ENCODE measurements around the gene LGALS12.
A peak's percentile ranks its signal among the peaks of the same experiment; 100 is the strongest.
"Not testable (repeated sequence)": the region's sequence is repeated elsewhere in the genome, so short reads cannot be mapped to it uniquely, and the experiment has no call there.

The LGALS12 gene

DNA sequence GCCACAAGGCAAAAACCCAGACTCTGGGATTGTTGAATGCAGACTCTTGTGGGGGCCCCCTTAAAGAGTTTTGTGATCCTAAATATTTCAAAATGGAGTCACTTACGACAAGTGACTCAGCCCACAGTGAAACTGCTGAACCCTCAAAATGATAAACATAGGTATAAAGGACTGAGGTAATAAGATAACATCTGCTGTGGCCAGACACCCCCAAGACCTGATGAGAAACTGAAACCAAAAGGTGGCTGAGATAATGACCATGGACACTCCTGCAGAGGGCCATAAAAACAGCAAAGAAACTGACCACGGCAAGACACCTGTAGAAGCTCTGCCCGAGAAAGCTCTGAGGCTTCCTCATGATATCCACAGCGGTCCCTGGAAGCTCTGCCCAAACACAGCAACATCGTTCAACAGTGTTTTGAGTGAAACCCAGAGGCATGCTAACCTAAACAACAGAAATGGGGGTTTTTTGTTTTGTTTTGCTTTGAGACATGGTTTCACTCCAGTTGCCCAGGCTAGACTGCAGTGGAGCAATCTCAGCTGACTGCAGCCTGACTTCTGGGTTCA is 29.1 kb downstream of the LGALS12 start:
- no peak for DNase-seq

DNA sequence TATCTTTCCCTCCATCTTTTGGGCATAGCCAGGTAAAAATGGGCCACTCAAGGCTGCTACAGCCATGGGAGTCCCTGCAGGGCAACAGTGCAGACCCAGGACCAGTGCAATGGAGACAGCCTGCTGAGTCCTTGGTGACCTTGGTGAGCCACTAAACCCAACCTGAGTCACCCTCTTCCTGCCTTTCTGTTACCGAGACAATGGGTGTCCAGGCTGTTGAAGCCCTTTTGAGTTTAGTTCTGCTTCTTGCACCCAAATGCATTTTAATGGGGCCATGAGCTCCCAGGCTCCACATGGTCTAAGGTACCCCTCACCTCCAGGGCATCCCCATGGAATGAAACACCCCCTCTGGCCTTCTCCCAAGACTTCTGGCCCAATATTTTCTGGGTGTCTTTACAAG is 29.9 kb downstream of the LGALS12 start:
- no peak for DNase-seq

DNA sequence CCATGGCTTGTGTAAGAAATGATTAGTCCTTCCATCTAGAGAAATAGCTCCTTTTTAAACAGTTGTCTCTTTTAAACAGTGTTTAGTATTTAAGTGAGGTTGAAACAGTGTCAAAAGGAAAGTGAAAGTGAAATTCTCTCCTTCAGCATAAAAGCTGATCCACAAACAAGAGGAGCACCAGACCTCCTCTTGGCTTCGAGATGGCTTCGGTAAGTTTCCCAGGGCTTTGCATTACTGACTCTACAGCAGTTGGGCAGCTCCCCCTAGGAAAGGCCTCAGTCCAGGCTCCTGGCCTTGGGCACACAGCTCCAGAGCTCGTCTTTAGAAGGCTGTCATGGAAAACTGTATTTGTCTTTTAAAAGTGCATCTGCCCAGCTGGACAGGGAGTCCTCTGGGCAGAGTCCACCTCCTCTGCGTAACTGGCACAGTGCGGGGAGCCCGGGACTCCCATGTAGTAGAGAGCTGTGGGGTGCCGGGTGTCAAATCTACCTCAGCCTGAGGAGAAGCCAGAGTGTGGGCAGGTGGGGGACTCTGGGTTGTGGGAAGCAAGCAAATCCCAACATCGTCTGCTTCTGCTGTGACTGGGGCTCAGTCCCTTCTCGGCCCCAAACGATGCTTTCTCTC is 30.9 kb downstream of the LGALS12 start, which contains the start of gene PLAAT4:
PLAAT4 (plus strand) TSS at position 140 of the 624 bp plus-strand sequence; CDS start at position 201, 61 bp downstream.
- no peak for DNase-seq

DNA sequence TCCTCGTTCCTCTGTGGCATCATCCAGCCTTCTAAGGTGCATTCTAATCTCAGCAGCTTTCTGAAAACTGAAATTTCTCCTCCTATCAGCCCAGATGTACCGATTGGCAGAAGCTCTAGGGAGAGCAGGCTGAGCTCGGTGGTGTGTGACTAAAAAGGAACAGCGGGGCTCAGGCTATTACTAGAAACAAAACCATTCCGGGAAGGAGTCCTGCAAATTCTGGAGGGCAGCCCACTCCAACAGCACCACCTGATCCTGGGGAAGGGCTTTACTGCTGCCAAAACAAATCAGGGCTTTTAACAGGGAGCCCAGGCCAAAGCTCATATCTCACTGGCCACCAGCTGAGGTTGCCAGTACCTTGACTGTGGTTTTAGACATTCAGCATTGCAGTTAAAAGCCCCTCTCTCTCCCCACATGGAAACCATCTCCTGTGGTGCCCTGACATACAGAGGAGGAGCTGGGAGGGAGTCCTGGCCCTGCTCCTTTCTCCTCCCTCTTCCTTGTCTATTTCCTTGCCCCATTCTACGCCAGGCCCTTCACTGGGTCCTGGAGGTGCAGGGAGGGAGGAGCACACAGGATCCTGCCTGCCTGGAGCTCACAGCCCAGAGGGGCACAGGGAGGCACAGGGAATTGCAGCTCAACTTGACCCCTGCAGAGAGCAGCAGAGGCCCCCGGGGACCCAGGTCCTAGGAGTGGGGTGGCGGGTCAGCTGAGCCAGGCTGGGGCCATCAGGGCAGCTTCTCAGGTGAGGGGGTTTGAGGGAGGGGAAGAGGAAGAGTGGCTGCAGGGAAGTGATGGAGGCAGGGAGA is 31.6 kb downstream of the LGALS12 start:
- DNase-seq: peak; percentile 38

DNA sequence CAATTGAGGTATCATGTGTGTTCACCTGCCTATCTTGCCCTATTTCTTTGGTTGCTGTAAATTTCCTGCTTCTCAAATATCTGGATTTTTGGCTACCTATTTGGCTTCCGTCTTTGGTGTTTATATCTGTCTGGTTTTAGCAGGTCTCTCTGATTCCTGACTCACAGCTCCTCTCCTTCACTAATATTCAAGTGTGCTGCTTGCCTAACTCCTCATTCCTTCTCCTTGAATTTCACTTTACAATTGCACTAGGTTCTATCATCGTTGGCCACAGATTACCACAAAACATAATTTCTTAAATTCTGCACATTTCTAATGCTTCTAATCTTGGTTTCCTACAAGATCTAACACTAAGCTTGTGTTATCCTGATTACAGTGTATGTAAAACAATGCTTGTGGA is 36.6 kb downstream of the LGALS12 start:
- DNase-seq: not testable (repeated sequence)

DNA sequence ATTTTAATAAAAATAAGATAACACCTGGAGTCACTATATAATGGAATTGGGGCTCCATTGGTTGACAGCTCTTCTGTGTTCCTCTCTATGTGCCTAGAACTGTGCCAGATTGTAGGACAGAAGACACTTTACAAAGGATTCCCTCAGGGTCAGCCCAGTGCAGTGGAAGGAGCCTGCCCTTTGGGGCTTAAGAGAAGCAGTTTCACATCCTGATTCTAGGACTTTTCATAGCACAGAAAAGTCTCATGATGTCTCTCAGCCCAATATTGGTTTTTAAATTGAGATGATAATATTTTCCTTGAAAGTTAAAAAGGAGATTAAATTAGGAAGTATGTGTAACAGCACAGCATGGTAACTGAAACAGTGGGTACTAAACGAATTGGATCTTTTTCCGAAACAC is 37.8 kb downstream of the LGALS12 start:
- no peak for DNase-seq

DNA sequence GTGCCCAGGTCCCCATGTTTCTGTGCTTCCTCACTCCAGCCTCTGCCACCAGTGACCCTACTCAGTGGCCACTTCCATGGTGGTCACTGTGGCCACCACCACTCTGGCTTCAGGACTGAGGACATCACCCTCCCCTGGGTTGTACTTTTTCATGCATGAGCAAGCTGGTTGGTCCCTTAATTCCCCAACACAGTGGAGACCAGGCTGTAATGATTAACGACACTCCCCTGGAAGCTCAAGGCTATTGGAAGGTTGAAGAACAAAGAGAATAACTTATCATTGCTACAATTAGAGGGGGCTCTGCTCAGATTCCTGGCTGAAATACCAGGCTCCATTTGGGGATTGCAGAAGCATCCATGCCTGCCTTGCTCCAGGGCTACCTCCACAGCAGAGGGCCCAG is 41.2 kb downstream of the LGALS12 start:
- DNase-seq: no peak

DNA sequence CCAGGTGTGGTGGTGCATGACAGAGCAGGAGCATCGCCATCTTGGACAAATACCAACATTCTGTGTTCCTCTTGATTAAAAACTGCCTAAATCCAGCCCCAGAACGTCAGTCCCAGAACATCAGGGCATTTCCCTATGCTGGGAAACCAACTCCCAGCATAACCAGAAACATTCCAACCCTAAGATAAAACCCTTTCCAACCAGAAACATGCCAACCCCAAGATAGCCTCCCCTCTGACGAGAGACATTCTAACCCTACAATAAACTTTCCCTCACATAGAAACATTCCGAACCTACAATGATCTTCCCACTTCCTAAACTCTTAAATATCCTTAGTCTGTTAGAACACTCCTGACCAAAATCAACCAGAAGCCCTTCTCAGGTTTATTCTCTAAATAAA is 42.3 kb downstream of the LGALS12 start:
- no peak for DNase-seq

DNA sequence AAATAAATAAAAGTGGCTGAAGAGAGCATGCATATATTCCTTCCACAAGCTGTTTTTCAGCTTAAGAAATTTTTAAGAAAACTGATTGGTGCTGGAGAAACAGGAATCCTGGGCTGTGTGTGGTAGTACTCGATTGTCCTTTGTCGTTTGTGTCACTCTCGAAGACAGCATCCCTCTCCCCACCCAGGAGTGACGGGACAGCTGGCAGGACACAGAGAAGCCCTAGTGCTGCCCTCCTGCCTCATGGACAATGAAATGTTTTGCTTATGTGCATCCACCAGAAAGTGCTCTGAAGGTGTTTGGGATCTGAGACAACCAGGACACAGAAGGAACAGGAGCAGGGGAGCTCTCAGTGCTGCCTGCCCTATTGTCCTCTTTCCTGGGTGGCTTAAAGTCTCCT is 43.5 kb downstream of the LGALS12 start:
- no peak for DNase-seq

DNA sequence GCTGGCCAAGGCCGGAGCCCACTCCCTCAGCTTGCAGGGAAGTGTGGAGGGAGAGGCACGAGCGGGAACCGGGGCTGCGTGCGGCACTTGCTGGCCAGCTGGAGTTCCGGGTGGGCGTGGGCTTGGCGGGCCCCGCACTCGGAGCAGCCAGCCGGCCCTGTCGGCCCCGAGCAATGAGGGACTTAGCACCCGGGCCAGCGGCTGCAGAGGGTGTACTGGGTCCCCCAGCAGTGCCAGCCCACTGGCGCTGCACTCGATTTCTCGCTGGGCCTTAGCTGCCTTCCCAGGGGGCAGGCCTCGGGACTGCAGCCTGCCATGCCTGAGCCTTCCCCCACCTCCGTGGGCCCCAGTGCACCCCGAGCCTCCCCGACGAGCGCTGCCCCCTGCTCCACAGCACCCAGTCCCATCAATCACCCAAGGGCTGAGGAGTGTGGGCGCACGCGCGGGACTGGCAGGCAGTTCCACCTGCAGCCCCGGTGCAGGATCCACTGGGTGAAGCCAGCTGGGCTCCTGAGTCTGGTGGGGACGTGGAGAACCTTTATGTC is 44.3 kb downstream of the LGALS12 start:
- not testable (repeated sequence) for DNase-seq

DNA sequence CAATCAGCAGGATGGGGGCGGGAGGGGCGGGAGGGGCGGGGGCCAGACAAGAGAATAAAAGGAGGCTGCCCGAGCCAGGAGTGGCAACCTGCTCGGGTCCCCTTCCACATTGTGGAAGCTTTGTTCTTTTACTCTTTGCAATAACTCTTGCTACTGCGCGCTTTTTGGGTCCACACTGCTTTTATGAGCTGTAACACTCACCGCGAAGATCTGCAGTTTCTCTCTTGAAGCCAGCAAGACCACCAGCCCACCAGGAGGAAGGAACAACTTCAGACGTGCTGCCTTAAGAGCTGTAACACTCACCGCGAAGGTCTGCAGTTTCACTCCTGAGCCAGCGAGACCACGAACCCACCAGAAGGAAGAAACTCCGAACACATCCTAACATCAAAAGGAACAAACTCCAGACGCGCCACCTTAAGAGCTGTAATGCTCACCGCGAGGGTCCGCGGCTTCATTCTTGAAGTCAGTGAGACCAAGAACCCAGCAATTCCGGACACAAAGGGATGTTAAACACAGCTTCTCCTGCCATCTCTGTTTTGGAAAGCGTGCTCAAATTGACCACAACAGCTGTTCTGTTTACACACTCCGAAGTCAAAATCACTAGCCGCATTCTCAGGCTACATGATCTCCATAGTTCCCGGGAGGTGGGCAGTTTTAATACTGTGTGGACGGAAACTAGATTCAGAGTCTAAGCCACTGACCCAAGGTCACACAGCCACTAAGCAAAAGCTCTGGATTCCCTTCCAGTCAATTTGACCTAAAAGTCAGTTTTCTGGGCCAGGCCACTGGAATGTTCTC is 45.4 kb downstream of the LGALS12 start:
- no peak for DNase-seq

DNA sequence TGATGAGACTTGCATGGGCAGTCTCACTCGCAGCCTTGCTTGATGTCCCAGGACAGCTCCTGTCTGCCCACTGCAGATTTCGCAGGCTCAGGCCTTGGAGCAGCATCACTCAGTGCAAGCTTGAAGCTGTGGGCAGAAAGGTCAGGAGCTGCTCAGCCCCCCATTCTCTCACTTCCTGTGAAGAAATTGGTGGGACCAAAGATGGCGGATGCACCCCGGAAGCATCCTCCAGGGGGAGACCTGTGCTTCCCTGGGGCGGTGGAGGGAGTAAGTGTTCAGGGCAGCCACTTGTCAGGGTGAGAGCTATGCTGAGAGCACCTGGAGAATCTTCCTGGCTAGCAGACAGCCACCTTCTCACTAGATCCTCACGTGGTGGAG is 46.0 kb downstream of the LGALS12 start:
- no peak for DNase-seq

DNA sequence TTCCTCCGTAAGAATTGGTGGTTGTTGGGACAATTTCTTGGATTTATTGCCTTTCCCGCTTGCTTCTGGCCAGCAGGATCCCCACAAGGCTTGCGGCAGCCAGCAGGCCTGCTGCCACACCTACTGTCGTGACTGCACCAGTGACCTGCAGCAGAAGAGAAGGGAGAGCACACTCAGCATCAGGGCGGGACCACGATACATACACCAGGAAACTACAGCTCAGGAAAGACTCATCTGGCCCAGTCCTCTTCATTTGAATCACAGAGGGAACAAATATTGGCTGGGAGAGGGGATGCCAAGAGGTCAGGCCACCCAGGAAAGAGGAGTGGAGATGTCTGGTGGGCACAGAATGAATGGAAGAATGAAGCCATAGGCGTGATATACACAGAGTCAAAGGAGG is 47.0 kb downstream of the LGALS12 start:
- no peak for DNase-seq

DNA sequence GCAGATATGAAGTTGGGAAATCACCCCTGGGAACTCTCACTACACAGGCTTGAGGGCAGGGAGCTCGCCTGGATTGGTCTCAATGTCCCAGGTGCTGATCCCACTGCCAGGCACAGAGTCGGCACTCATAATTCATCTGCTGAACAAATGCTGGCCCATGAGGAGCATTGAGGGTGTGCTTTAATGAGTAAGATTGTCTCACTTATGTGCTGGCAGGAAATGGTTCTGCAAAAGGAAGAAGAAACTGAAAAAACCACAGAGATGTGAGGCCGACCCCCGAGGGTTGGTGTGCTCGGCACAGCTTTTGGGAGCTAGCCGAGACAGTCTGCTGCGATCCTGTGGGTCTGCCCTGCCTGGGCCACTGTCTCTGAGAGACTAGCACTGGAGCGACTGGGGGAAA is 47.9 kb downstream of the LGALS12 start:
- no peak for DNase-seq

DNA sequence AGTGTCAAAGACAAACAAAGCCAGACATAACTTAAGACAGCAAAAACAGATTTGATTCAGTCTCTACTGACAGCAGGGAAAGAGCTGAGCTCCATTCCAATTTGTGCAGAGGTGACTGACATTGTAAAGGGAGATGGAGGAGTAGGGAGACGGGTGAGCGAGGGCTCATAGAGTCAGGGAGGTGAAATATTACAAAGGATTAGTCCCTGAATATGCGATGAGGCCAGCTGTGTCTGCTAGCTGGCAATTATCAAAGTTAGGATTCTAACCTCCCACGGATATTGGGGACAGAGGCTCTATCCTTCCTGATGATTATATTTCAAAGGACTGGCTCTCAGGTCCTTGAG is 49.0 kb downstream of the LGALS12 start:
- no peak for DNase-seq

DNA sequence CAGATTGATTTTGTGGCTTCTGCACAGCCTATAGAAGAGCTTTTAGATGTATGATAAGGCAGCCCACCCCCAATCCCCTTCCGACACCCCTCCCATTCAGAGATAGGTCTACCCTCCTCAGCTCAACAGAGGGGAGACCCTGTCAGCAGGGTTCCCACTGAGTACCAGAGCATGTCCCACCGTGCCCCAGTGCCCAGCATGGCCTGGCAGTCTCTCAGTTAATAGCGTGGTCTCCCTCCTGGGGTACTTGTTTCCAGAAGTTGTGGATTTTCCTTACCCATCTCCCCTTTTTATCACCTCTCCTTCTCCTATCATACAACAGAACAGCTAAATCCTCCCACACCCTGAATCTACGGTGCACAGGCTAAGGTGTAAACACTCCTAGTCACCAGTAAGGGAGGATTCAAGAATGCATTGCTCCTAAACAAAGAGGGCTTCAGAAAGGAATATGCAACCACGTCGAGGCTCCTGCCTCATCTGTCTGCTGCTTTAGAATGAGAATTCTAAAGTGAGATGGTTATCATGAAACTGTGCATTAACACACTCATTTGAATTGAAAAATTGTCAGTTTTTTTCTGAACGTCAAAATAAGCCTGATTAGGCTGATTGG is 50.6 kb downstream of the LGALS12 start:
- no peak for DNase-seq

DNA sequence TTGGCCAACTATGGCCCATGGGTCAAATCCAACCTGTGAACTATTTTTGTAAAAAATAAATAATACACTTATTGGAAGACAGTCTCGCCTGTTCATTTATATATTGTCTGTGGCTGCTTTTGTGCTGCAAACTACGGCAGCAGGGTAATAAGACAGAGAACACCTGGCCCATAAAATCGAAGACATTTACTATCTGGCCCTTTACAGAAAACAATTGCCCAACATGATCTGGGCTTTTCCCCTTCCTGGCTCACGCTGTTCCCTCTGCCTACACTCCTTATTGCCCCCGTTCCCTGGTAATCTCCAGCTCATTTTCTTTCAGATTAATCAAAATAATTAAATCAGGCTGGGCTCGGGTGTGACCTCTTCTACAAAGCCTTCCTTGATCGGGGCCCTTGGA is 51.7 kb downstream of the LGALS12 start:
- DNase-seq: no peak

DNA sequence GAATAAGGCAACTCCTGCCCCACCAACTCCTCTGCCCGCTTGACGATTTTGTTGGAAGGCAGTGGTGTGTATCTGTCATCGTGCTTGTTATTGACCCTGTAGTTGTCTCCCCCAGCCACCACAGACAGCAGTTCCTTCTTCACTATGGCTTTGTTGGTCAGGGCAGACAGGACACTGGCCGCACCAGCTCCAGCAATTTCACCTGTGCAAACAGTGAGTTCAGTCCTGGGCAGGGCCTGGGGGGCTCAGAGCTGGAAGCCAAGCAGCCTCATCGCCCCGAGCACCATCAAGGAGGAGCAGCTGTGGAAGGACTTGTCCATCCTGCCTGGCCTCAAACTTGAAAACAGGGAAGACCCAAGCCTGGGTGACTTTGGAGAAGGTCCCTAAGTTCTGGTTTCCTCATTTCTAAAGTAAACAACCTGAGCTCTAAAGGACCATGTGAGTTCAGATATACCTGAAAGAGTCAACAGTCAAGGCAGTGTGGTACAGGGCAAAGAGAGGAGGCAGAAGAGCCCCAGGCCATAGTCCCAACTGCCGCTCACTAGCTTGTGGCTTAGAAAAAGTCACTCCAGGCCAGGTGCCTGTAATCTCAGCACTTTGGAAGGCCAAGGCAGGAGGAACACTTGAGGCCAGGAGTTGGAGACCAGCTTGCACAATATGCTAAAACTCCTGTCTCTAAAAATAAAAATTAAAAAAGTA is 52.7 kb downstream of the LGALS12 start:
- no peak for DNase-seq

DNA sequence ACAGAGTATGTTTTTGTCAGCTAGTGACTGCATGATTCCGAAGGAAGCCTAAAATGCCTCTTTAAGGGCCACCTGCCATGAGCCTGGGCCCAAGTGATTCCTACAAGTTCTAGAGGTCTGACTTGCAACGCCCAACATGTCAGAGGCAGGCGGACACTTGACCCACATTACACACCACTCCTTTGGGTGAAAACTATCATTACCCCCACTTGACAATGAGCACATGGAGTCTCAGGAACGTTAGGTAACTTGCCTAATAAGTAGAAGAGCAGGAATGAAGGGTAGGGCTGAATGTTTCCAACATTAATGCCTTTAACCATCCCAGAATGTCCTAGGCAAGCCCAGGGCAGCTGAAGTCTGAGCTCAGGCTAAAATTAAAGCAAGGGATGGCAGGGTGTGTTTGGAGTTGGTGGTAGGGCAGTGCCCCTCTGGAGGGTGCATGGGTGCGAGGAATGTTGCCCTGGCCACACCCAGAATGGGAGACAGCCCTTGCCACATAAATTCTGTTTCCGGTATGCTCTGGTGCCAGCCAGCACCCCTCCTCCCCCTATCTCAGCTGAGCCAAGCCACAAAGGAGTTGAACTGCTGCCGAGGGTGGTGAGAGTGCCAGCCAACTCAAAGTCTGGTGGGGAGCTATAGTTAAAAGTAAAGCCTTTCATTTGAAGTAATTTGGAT is 54.8 kb downstream of the LGALS12 start:
- no peak for DNase-seq

DNA sequence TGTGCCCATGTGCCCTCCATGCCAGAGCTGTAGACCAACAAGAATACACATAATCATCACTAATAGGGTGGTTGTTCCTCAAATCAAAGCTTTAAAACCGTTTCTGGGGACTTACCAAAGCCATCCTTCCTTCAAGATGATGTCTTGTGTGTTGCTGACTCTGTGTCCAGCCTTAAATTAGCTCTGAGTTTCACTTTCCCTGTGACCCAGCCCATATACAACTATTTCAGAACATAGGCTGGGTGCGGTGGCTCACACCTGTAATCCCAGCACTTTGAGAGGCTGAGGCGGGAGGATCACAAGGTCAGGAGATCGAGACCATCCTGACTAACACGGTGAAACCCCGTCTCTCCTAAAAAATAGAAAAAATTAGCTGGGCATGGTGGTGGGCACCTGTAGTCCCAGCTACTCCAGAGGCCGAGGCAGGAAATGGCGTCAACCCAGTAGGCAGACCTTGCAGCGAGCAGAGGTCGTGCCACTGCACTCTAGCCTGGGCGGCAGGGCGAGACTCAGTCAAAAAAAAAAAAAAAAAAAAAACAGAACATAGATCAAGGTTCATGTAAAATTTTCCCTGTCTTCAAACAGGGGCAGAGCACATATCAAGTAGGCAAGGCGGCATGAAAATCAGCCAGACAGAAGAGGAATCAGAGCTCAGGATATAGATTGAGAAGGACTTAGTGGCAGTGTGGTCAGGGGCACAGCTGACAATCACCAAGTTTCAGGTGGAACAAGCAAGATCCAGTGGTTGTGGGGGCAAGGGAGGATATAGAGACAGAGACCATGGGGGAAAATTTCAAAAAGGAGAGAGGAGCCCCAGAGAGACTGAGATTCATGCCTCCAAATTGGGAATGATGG is 57.5 kb downstream of the LGALS12 start, which contains the start of gene PLAAT2:
PLAAT2 (minus strand) TSS at position 179 of the 855 bp plus-strand sequence; CDS start at position 124, 55 bp downstream.
- no peak for DNase-seq

Data from NCI-H2081 treated with DMSO at 0.1 percent for 48 hours (cell line).